Osteocyte (in vitro differentiated cells): ENCODE data around the gene TAS1R2. TPM values are rescaled to one million over a fixed set of nuclear protein-coding genes. Genes with fewer than 3 reads are reported as not detected.

Source experiments
- DNase-seq: peaks from one replicate; pipeline ENCODE4 v3.0.0; 2021; ENCODE audit warnings: mixed read lengths; ENCODE audit not compliant: unreplicated experiment; ENCODE audit errors: extremely low spot score
- H3K27ac Mint-ChIP-seq: one replicate; pipeline ENCODE4 v1.8.0; 2021; ENCODE audit warnings: mild to moderate bottlenecking, mixed read lengths; ENCODE audit not compliant: unreplicated experiment
- H3K27me3 Mint-ChIP-seq: one replicate; pipeline ENCODE4 v1.8.0; 2021; ENCODE audit warnings: mixed read lengths; ENCODE audit not compliant: unreplicated experiment
- H3K36me3 Mint-ChIP-seq: one replicate; pipeline ENCODE4 v1.8.0; 2021; ENCODE audit warnings: mixed read lengths; ENCODE audit not compliant: unreplicated experiment
- H3K4me1 Mint-ChIP-seq: one replicate; pipeline ENCODE4 v1.8.0; 2021; ENCODE audit warnings: mixed read lengths; ENCODE audit not compliant: unreplicated experiment
- H3K4me3 Mint-ChIP-seq: one replicate; pipeline ENCODE4 v1.8.0; 2021; ENCODE audit warnings: mild to moderate bottlenecking, moderate library complexity, mixed read lengths; ENCODE audit not compliant: unreplicated experiment
- H3K9me3 Mint-ChIP-seq: one replicate; pipeline ENCODE4 v1.8.0; 2021; ENCODE audit warnings: mixed read lengths; ENCODE audit not compliant: unreplicated experiment
- CTCF ChIP-seq: fragments of 200-600 bp; sonication (generic); IDR thresholded peaks from 2 replicates; pipeline ENCODE4 v1.5.0; 2021; ENCODE audit warnings: antibody characterized with exemption, mild to moderate bottlenecking, moderate library complexity
- total RNA-seq: library from RNA; stranded (reverse); gene quantifications from 2 replicates; pipeline ENCODE4 v1.2.1, GENCODE V29; 2021

The TAS1R2 gene
- total RNA-seq, 1 donor from 2014 or later = not detected

DNA sequence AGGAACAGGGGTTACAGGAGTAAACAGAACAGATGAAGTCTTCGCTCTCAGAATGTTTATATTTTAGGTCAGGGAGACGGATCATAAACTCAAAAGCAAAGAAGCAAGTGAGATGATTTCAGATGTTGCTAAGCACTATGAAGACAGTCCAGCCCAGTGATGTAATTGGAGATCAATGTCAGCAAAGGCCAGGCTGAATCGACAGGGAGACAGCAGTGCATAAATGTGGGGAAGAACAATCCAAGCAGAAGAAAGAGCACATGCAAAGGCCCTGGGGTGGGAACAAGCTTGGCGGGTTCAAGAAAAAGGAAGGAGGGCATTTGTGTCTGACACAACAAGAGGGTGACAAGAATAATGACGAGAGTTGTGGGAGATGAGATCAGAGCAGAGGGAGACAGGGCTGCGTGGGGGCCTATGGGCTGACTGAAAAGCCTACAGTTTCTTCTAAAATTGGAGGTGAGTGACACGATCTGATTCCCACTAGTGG lies 47.0 kb downstream of the TAS1R2 start:
- H3K4me3 Mint-ChIP-seq = no peak overlapping the region
- H3K9me3 Mint-ChIP-seq = no peaks in the 10 kb centered on the region
- H3K27me3 Mint-ChIP-seq = peaks cover 4% of the 10 kb centered on the region
- no peak overlapping the region for H3K27ac Mint-ChIP-seq
- no peaks in the 10 kb centered on the region for H3K36me3 Mint-ChIP-seq
- H3K4me1 Mint-ChIP-seq = peaks cover 3% of the 10 kb centered on the region
- no peak for DNase-seq
- TF ChIP-seq CTCF = no peak

DNA sequence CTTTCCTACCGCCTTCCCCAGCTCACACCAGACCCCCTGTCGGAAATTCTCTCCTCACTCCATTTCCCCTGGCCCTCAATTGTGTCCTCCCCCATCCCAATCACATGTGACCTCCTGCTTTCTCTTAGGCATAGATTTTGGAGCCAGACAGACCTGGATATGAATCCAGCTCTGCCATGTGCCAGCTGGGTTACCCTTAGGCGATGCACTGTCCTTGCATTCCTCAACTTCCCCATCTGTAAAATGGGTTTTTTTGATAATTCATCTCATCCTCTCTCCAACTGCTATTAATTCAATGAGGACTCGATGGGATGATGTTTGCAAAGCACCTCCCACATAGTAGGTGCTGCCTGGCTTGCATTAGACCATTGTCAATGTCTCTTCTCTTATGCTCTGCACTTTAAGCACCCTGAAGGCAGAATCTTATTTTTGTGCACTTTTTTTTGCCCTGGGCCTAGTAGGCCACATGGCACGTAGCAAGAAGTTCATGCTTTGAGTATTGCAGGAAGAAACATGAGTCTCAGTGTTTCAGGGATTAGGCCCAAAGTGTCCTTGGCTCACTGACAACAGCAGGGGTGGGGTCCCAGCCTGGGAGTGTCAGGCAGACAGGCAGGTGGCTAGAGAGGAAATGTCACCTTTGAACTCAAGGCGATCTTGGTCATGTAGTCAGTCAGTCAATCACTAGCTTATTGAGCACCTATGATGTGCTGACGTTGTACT lies 47.6 kb downstream of the TAS1R2 start:
- no peaks in the 10 kb centered on the region for H3K27me3 Mint-ChIP-seq
- no peak for DNase-seq
- no peak overlapping the region for H3K27ac Mint-ChIP-seq
- no peaks in the 10 kb centered on the region for H3K9me3 Mint-ChIP-seq
- TF ChIP-seq CTCF = no peak
- H3K36me3 Mint-ChIP-seq = no peaks in the 10 kb centered on the region
- no peak overlapping the region for H3K4me3 Mint-ChIP-seq
- peaks cover 2% of the 10 kb centered on the region for H3K4me1 Mint-ChIP-seq

- H3K4me3 Mint-ChIP-seq = no peak overlapping the region
- no peak for DNase-seq
- H3K36me3 Mint-ChIP-seq = no peaks in the 10 kb centered on the region
- no peaks in the 10 kb centered on the region for H3K9me3 Mint-ChIP-seq
- TF ChIP-seq CTCF = no peak
- no peaks in the 10 kb centered on the region for H3K27me3 Mint-ChIP-seq
- H3K4me1 Mint-ChIP-seq = no peaks in the 10 kb centered on the region
- no peak overlapping the region for H3K27ac Mint-ChIP-seq
These were observed 49.2 kb downstream of the TAS1R2 start for GRCh38 chr1:18809953-18810899.

DNA sequence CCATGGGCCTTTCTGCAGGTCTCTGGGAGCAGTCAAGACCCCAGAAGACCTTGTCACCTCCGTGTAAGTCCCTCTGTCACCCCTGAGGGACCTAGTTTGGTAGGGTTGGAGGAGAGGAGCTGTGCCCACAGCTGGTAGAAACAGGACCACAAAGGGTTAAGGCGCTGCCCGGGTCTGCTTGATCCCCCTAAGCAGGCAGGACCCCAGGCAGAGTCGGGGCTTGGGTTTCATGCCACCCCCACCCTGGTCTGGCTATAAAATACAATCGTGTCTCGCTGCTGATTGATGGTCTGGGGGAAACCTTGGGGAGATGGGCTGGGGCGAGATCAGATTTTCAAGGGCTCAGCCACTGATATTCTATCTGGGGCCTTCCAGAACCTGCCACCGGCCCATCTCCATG lies 50.9 kb downstream of the TAS1R2 start:
- no peak for DNase-seq
- H3K4me1 Mint-ChIP-seq = no peaks in the 10 kb centered on the region
- TF ChIP-seq CTCF = no peak
- no peak overlapping the region for H3K4me3 Mint-ChIP-seq
- H3K27ac Mint-ChIP-seq = no peak overlapping the region
- H3K9me3 Mint-ChIP-seq = no peaks in the 10 kb centered on the region
- H3K27me3 Mint-ChIP-seq = no peaks in the 10 kb centered on the region
- no peaks in the 10 kb centered on the region for H3K36me3 Mint-ChIP-seq
